ENCODE measurements around the gene TYW1B.

DNA sequence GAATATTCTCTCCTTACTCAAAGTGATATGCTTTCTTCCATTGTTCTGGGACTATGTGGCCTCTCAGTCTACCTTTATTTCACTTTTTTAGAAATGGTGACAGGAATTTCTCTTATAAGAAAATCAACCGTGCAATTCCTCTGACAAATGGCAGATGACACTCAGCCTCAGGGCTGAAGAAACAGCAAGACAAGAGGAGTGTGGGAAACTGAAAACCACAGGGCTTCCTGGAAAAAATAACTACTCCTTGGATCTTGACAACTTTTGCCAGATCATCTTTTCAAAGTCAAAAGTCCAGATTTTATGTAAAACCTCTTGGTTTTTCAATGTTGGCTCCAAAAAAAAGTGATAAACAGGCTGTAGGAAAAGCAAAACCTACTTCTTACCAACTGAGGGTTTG lies 121.5 kb downstream of the TYW1B start:
- no peak for TF ChIP-seq CTCF (IDR thresholded peaks at IDR 0.05; ENCODE audit: extremely low read depth in 1 of 2, insufficient read depth in 1 of 2, low read depth in 1 of 2, low read length in 2 of 2)
- no peak for TF ChIP-seq POLR2A (IDR thresholded peaks at IDR 0.05; ENCODE audit: low read depth, low read length)
- TF ChIP-seq MYC (IDR thresholded peaks at IDR 0.05; ENCODE audit: low read depth, low read length), result no peak
- TF ChIP-seq EZH2 (IDR thresholded peaks at IDR 0.05; ENCODE audit: borderline replicate concordance, low read depth, low read length, severe bottlenecking), result no peak
- no peak for TF ChIP-seq POLR2AphosphoS5 (IDR thresholded peaks at IDR 0.05; ENCODE audit: insufficient read depth, low read depth, low read length)
- TF ChIP-seq GATA2 (IDR thresholded peaks at IDR 0.05; ENCODE audit: insufficient read depth, insufficient read length, low read depth, low read length), result no peak
- TF ChIP-seq, protein P1, sequence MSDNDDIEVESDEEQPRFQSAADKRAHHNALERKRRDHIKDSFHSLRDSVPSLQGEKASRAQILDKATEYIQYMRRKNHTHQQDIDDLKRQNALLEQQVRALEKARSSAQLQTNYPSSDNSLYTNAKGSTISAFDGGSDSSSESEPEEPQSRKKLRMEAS (IDR thresholded peaks at IDR 0.05; ENCODE audit: insufficient read depth, insufficient read length), result no peak
- no peak for TF ChIP-seq FOS (IDR thresholded peaks at IDR 0.05; ENCODE audit: borderline replicate concordance, insufficient read depth, low read length)
